ENCODE measurements around the gene IKZF1.

The IKZF1 gene

GRCh38 chr7:50379539-50379938 lies 75.0 kb downstream of the IKZF1 start:
- DNase-seq: no peak

- no peak for DNase-seq
Measured at GRCh38 chr7:50382455-50382854, 77.9 kb downstream of the IKZF1 start.

- DNase-seq: no peak
Measured at GRCh38 chr7:50387351-50387750, 82.8 kb downstream of the IKZF1 start.

- DNase-seq: no peak
Measured at GRCh38 chr7:50389961-50390360, 85.4 kb downstream of the IKZF1 start.

DNA sequence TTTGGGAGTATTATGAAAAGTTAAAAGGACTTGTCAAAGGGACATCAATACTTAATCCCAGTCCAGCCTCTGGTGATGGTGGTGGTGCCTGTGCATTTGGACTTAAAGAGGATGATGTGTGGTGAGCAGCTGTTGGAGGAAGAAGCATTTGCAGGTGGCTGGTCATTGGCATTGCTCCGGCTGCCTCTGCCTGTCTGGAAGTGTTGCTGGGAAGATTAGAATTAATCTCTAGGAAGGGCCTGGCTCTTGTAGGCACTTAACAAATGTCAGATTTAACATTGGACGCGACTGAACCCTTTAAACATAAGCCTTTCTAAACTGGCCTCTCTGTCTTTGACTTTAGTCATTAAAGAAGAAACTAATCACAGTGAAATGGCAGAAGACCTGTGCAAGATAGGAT lies 86.9 kb downstream of the IKZF1 start:
- DNase-seq: no peak

DNA sequence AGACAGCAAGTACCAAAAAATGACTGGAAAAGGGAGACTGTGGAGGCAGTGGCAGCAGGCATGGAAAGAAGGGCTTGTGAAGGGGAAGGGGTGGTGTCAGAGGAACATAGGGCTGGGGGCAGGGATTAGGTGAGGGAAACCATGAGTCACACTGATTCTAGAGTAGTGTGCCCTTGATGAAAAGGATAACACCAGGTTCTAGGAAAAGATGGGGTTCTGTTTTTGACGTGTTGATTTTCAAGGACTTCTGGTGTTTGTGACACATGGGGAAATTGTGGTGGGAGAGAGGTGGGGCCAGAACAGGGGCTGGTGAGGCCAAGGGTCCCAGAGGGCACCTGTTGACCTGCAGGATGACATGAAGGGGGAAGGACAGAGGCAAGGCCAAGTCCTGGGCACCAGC lies 88.6 kb downstream of the IKZF1 start:
- no peak for DNase-seq

DNA sequence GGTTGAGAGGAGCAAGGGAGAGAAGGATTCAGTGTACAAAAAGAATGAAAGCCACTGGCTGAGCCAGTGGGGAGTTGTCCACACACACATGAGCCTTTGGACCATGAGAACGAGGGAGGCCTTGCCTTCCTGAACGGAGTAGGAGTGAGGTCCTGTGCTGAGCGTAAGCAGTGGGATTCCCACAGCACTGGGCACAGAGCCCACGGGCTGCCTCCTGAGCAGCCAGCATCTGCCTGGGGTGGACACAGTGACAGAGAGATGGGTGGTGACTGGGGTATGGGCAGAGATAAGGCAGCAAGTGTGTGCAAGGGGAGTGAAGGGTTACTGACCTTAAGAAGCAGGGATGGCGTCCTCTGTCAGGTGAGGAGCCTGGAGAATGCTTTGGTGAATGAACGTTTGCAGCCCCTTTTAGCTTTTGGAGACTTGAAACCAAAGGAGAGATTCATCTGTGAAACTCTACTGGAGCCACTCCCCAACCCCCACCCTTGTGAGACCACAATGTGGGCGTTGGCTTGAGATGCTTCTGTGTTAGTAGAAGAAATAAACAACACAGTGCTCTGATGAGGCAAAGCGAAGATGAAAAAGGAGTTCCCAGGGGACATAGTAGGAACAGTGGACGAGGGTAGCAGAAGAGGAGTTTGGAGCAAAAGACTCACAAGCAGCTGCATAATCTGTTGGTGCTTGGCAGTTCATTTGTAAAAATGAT lies 89.2 kb downstream of the IKZF1 start:
- no peak for DNase-seq

GRCh38 chr7:50394315-50394714 lies 89.8 kb downstream of the IKZF1 start:
- no peak for DNase-seq

- DNase-seq: no peak
Measured at GRCh38 chr7:50396856-50397255, 92.3 kb downstream of the IKZF1 start.

GRCh38 chr7:50397320-50397970 lies 92.9 kb downstream of the IKZF1 start:
- DNase-seq: no peak

DNA sequence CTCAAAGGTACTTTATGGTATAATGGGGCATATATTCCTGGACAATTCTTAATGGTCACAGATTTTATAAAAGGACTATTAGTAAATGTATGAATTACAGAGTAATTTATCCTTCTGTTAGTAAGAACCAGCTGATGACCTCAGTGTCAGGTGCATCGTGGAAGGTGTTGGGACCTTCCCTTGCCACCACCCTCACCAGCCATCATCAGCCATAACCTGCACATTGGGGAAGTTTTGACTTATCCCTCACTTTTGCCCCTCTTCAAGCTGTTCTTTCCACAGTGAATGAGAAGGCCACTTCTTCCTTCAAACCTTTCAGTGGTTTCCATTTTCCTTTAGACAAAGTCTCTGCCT lies 93.4 kb downstream of the IKZF1 start:
- no peak for DNase-seq

DNA sequence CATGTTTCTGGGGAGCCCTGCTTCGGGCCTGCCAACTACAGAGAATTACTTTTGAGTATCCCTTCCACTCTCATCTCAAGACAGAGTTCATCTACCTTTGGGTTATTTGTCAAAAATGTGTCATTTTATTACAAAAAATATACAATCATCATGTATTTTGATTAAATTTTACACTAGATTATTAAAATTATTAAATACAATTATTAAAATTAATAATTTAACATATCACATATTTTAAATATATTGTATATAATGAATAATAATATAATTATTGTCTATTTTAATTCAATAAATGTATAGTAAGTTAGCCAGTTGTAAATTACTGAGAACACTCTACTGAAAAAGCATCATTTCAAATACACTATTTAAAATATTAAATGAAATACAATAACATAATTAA lies 94.7 kb downstream of the IKZF1 start:
- no peak for DNase-seq

GRCh38 chr7:50399635-50400034 lies 95.1 kb downstream of the IKZF1 start:
- DNase-seq: no peak

DNA sequence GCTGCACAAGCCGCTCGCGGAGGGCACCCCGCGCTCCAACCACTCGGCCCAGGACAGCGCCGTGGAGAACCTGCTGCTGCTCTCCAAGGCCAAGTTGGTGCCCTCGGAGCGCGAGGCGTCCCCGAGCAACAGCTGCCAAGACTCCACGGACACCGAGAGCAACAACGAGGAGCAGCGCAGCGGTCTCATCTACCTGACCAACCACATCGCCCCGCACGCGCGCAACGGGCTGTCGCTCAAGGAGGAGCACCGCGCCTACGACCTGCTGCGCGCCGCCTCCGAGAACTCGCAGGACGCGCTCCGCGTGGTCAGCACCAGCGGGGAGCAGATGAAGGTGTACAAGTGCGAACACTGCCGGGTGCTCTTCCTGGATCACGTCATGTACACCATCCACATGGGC lies 95.6 kb downstream of the IKZF1 start:
- DNase-seq: no peak

DNA sequence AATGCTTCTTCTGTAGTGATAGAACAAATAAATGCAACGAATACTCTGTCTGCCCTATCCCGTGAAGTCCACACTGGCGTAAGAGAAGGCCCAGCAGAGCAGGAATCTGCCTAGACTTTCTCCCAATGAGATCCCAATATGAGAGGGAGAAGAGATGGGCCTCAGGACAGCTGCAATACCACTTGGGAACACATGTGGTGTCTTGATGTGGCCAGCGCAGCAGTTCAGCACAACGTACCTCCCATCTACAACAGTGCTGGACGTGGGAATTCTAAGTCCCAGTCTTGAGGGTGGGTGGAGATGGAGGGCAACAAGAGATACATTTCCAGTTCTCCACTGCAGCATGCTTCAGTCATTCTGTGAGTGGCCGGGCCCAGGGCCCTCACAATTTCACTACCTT lies 99.9 kb downstream of the IKZF1 start:
- DNase-seq: no peak

GRCh38 chr7:50405221-50405620 lies 100.7 kb downstream of the IKZF1 start:
- no peak for DNase-seq

GRCh38 chr7:50406935-50407334 lies 102.4 kb downstream of the IKZF1 start:
- no peak for DNase-seq

GRCh38 chr7:50409856-50410745 lies 105.6 kb downstream of the IKZF1 start:
- DNase-seq: no peak

GRCh38 chr7:50411332-50411731 lies 106.8 kb downstream of the IKZF1 start:
- no peak for DNase-seq

- no peak for DNase-seq
Measured at GRCh38 chr7:50412973-50413372, 108.5 kb downstream of the IKZF1 start.

- DNase-seq: no peak
Measured at GRCh38 chr7:50413561-50413960, 109.0 kb downstream of the IKZF1 start.

DNA sequence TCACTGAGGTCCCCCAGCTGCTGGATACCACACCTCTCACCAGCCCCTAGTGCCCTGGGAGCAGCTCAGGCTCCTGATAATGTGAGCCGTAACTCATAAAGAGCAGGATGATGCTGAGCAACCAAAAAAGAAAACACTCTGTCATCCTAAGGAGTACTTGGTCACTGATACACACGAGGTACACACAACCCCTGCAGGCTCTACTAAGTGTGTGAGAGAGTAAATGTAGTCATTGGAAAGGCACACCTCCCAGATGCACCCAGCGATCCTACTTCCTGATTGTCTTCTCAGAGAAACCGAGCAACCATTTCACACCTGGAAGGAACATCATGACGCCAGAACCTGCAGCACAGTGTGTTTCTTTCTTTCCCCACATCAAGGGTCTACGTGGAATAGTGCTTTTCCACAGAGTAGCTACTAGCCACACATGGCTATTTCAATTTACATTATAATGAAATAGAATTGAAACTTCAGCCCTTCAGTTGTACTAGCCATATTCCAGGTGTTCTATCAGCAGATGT lies 111.4 kb downstream of the IKZF1 start:
- no peak for DNase-seq

- no peak for DNase-seq
Measured at GRCh38 chr7:50416527-50417182, 112.1 kb downstream of the IKZF1 start.

All from NCI-H146 (cell line).